Measurements from ENCODE around the gene PROSER3.
"Not testable (repeated sequence)": the region's sequence is repeated elsewhere in the genome, so short reads cannot be mapped to it uniquely, and the experiment has no call there.

Gene PROSER3

GRCh38 chr19:35722897-35723296 is 35.1 kb upstream of the PROSER3 start:
- DNase-seq = no peak

GRCh38 chr19:35723671-35724070 is 34.3 kb upstream of the PROSER3 start:
- DNase-seq = no peak

GRCh38 chr19:35724132-35724531 is 33.8 kb upstream of the PROSER3 start:
- not testable (repeated sequence) for DNase-seq

GRCh38 chr19:35724560-35724959 is 33.4 kb upstream of the PROSER3 start:
- no peak for DNase-seq

- DNase-seq = no peak
These were observed 32.6 kb upstream of the PROSER3 start for GRCh38 chr19:35725216-35725861.

- no peak for DNase-seq
These were observed 30.7 kb upstream of the PROSER3 start for GRCh38 chr19:35727053-35727955.

GRCh38 chr19:35727956-35728706 is 29.8 kb upstream of the PROSER3 start:
- no peak for DNase-seq

- no peak for DNase-seq
These were observed 29.0 kb upstream of the PROSER3 start for GRCh38 chr19:35729021-35729420.

- no peak for DNase-seq
These were observed 28.2 kb upstream of the PROSER3 start for GRCh38 chr19:35729763-35730162.

GRCh38 chr19:35730326-35730725 is 27.6 kb upstream of the PROSER3 start:
- no peak for DNase-seq

GRCh38 chr19:35731353-35731752 is 26.6 kb upstream of the PROSER3 start:
- DNase-seq = no peak

- no peak for DNase-seq
These were observed 26.1 kb upstream of the PROSER3 start for GRCh38 chr19:35731779-35732405.

- no peak for DNase-seq
These were observed 25.3 kb upstream of the PROSER3 start for GRCh38 chr19:35732540-35733179.

- DNase-seq = no peak
These were observed 24.5 kb upstream of the PROSER3 start for GRCh38 chr19:35733180-35734125.

- no peak for DNase-seq
These were observed 23.7 kb upstream of the PROSER3 start for GRCh38 chr19:35734273-35734672.

GRCh38 chr19:35734889-35735288 is 23.1 kb upstream of the PROSER3 start:
- no peak for DNase-seq

GRCh38 chr19:35736913-35737886 is 20.8 kb upstream of the PROSER3 start:
- no peak for DNase-seq

- DNase-seq = no peak
These were observed 19.7 kb upstream of the PROSER3 start for GRCh38 chr19:35738021-35738886.

GRCh38 chr19:35738887-35739229 is 19.1 kb upstream of the PROSER3 start:
- no peak for DNase-seq
